Panc1 (cell line): ENCODE measurements around the gene EIF3B. TPM values are rescaled to one million over a fixed set of nuclear protein-coding genes. Genes with fewer than 3 reads are reported as not detected.

Experiments
- ATAC-seq: fragments of 200-7000 bp; cut with Tn5 transposase; 2 replicates; pipeline ENCODE4 v1.9.1; 2020; ENCODE audit warnings: mild to moderate bottlenecking, moderate library complexity
- BruUV-seq: library from RNA; stranded (reverse); fragments of 400-500 nt; replicated peaks from 2 replicates; lab custom pipeline; 2021; lab: Mats Ljungman, UMichigan
- CTCF ChIA-PET: fragments of 300-600 bp; sonication (Branson Sonifier 250); formaldehyde crosslinking; loops from one replicate; lab custom pipeline; 2022; ENCODE audit warnings: antibody characterized with exemption; lab: Charles Lee
- POLR2A ChIA-PET: fragments of 300-600 bp; sonication (Branson Sonifier 250); formaldehyde crosslinking; loops from one replicate; lab custom pipeline; 2022; ENCODE audit warnings: antibody characterized with exemption; lab: Charles Lee
- DNase-seq: peaks from one replicate; pipeline ENCODE4 v3.0.0-alpha.2; 2010; ENCODE audit warnings: low read depth, low spot score
- H3K27ac ChIP-seq: 2 replicates; pipeline ENCODE4 v1.5.1; 2011; ENCODE audit warnings: mild to moderate bottlenecking, low read length, inconsistent platforms
- H3K27me3 ChIP-seq: fragments of 200-500 bp; sonication (Bioruptor generic); 2 replicates; pipeline ENCODE4 v1.6.0; 2014; ENCODE audit warnings: low read length, inconsistent platforms; ENCODE audit not compliant: control insufficient read depth, insufficient read depth
- H3K36me3 ChIP-seq: fragments of 200-500 bp; sonication (Bioruptor generic); 2 replicates; pipeline ENCODE4 v1.5.1; 2014; ENCODE audit warnings: inconsistent platforms, mild to moderate bottlenecking, low read length, moderate library complexity; ENCODE audit not compliant: control insufficient read depth, insufficient read depth
- H3K4me1 ChIP-seq: 2 replicates; pipeline ENCODE4 v1.5.1; 2011; ENCODE audit warnings: inconsistent platforms, mild to moderate bottlenecking, low read length, moderate library complexity; ENCODE audit not compliant: control insufficient read depth, insufficient read depth
- H3K4me3 ChIP-seq, 2 experiments: 2 replicates each; pipeline ENCODE4 v1.5.1; 2011 to 2012; ENCODE audit warnings: low read depth in 2 of 2, low read length in 2 of 2, mild to moderate bottlenecking in 2 of 2, inconsistent platforms in 1 of 2, moderate library complexity in 1 of 2
- H3K9me3 ChIP-seq: fragments of 200-500 bp; sonication (Bioruptor generic); 2 replicates; pipeline ENCODE4 v1.5.1; 2014; ENCODE audit warnings: low read depth, mild to moderate bottlenecking, inconsistent platforms, low read length, moderate library complexity; ENCODE audit not compliant: control insufficient read depth, insufficient read depth
- CTCF ChIP-seq: fragments of 450-650 bp; IDR thresholded peaks from 2 replicates; pipeline ENCODE4 v1.5.1; 2017; ENCODE audit warnings: mild to moderate bottlenecking
- POLR2AphosphoS5 ChIP-seq: IDR thresholded peaks from 2 replicates; pipeline ENCODE4 v1.6.1; 2012; ENCODE audit warnings: mild to moderate bottlenecking, low read depth, low read length, moderate library complexity
- REST ChIP-seq, 2 experiments: IDR thresholded peaks; 2 replicates each; pipeline ENCODE4 v1.6.1; 2011 to 2012; ENCODE audit warnings: low read depth in 2 of 2, control low read depth in 1 of 2, low read length in 1 of 2, mild to moderate bottlenecking in 1 of 2, moderate library complexity in 1 of 2; ENCODE audit not compliant: insufficient read depth in 1 of 2
- SIN3A ChIP-seq: IDR thresholded peaks from 2 replicates; pipeline ENCODE4 v1.6.1; 2012; ENCODE audit warnings: low read depth, mild to moderate bottlenecking, low read length, moderate library complexity, borderline replicate concordance; ENCODE audit not compliant: insufficient read depth
- TCF7L2 ChIP-seq: IDR thresholded peaks from 2 replicates; pipeline ENCODE4 v1.6.1; 2011; ENCODE audit warnings: mild to moderate bottlenecking, low read depth, low read length, inconsistent platforms
- in situ Hi-C: cut with HindIII; loops from 2 replicates; pipeline ENCODE4 v1.10.0; 2016; ENCODE audit warnings: low sequenced_read_pairs, low pct_unique_long_range_greater_than_20kb
- intact Hi-C: fragments of 100-400 bp; cut with micrococcal nuclease; formaldehyde crosslinking; loops from one replicate; pipeline ENCODE4 v1.10.0; 2022; ENCODE audit not compliant: unreplicated experiment
- total RNA-seq: library from RNA; stranded (reverse); gene quantifications from one replicate; pipeline ENCODE4 v1.2.1, GENCODE V29; 2021; ENCODE audit not compliant: unreplicated experiment

EIF3B gene
- total RNA-seq, 1 experiment from 2014 or later, result 432 TPM

- Histone ChIP-seq H3K36me3 (no peaks in the 10 kb centered on the region), H3K9me3 (no peaks in the 10 kb centered on the region), H3K4me3 (no peak overlapping the region), H3K4me1 (no peaks in the 10 kb centered on the region), H3K27ac (no peak overlapping the region), H3K27me3 (no peaks in the 10 kb centered on the region)
- ChIA-PET POLR2A (no interaction called here), CTCF (no interaction called here)
- TF ChIP-seq POLR2AphosphoS5, result no peak
- TF ChIP-seq TCF7L2, result no peak
- TF ChIP-seq REST (IDR thresholded peaks at IDR 0.05; ENCODE audit: insufficient read depth in 1 of 2, low read depth in 2 of 2, low read length in 1 of 2), result no peak
- BruUV-seq, result no TSS peak
- ATAC-seq (no peak), DNase-seq (no peak)
- in situ Hi-C loops (no loop called here), intact Hi-C loops (no loop called here)
Observed at GRCh38 chr7:2420216-2420933, 65.7 kb downstream of the EIF3B start.

- intact Hi-C loops (no loop called here), in situ Hi-C loops (no loop called here)
- Histone ChIP-seq H3K4me3 (no peak overlapping the region), H3K27me3 (no peaks in the 10 kb centered on the region), H3K27ac (no peak overlapping the region), H3K4me1 (no peaks in the 10 kb centered on the region), H3K36me3 (no peaks in the 10 kb centered on the region), H3K9me3 (no peaks in the 10 kb centered on the region)
- ChIA-PET CTCF (no interaction called here), POLR2A (no interaction called here)
- no peak for DNase-seq
- no peak for ATAC-seq
- TF ChIP-seq CTCF, result no peak
- BruUV-seq, result no TSS peak
Observed at GRCh38 chr7:2421943-2422310, 67.3 kb downstream of the EIF3B start.

- intact Hi-C loops (no loop called here), in situ Hi-C loops (no loop called here)
- no peaks in the 10 kb centered on the region; the same call in 1 of the 2 replicates for H3K9me3 ChIP-seq
- DNase-seq, result no peak
- CTCF ChIA-PET, result interaction anchor here (0.6 kb wide), 1 partner anchor 8 kb away, joined by 6 read pairs; no protein-coding TSS in a partner anchor
- POLR2A ChIA-PET, result no interaction called here
- no peak for ATAC-seq
- H3K4me3 ChIP-seq, result no peak overlapping the region
- H3K36me3 ChIP-seq, result no peaks in the 10 kb centered on the region
- no peak for TF ChIP-seq REST (IDR thresholded peaks at IDR 0.05; ENCODE audit: insufficient read depth in 1 of 2, low read depth in 2 of 2, low read length in 1 of 2)
- no peak for TF ChIP-seq SIN3A
- no peak for TF ChIP-seq TCF7L2
- TF ChIP-seq POLR2AphosphoS5, result no peak
- no peak for TF ChIP-seq CTCF
- H3K27me3 ChIP-seq, result no peaks in the 10 kb centered on the region
- no peaks in the 10 kb centered on the region for H3K4me1 ChIP-seq
- BruUV-seq, result no TSS peak
- no peak overlapping the region for H3K27ac ChIP-seq
Observed at GRCh38 chr7:2425749-2426148, 71.1 kb downstream of the EIF3B start.
